GM18508 (cell line): ENCODE measurements around the gene VIPR1.
"Not testable (repeated sequence)": the region's sequence is repeated elsewhere in the genome, so short reads cannot be mapped to it uniquely, and the experiment has no call there.

ENCODE experiments used
- ATAC-seq: cut with Tn5 transposase; IDR thresholded peaks from one replicate; pipeline ENCODE4 v1.9.1; 2021; ENCODE audit warnings: moderate number of reproducible peaks; ENCODE audit not compliant: insufficient read depth, unreplicated experiment

Gene VIPR1

DNA sequence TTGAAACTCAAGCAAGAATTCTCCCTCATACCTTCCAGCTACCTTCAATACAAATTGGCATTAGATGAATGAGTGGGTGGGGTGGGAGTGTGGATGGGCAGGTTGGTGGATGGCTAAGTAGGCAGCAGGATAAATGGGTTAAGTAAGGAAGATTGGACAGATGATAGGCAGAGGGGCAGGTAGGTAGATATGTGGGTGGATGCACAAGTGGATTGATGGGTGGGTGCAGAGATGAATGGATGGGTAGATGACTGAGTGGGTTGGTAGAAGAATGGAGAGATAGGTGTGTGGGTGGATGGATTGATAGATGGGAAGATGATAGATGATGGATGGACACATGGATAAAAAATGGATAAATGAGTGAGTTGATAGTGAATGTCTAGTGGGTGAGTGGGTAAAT, 27.6 kb downstream of the VIPR1 start:
- ATAC-seq, result no peak

DNA sequence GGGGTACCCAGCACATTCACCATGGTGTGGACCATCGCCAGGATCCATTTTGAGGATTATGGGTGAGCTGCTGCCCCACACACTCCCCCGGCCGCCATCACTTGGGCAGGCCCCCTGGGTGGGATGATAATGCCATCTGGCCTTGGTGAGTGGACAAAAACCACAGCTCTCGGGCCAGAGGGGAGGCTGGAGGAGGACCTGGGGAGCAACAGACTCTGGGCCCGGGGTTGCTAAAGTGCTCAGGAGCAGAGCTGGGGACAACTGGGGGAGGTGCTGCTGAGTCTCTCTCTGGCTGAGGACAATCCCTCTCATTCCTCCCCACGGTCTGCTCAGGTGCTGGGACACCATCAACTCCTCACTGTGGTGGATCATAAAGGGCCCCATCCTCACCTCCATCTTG, 29.0 kb downstream of the VIPR1 start:
- no peak for ATAC-seq

DNA sequence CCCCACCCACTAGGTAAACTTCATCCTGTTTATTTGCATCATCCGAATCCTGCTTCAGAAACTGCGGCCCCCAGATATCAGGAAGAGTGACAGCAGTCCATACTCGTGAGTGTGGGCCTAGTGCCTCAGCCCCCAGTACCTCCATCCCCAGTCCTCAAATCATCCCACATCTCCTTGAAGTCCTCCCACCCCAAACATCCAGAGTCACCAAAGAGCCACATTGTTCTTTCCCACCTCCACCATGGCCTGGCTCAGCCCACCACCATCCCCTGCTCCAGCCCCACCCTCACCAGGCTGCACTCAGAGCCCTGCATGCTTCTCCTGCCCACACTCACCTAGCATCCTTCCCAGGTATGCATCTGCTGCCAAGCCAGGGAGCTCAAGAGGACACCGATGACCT, 29.8 kb downstream of the VIPR1 start:
- ATAC-seq, result no peak

DNA sequence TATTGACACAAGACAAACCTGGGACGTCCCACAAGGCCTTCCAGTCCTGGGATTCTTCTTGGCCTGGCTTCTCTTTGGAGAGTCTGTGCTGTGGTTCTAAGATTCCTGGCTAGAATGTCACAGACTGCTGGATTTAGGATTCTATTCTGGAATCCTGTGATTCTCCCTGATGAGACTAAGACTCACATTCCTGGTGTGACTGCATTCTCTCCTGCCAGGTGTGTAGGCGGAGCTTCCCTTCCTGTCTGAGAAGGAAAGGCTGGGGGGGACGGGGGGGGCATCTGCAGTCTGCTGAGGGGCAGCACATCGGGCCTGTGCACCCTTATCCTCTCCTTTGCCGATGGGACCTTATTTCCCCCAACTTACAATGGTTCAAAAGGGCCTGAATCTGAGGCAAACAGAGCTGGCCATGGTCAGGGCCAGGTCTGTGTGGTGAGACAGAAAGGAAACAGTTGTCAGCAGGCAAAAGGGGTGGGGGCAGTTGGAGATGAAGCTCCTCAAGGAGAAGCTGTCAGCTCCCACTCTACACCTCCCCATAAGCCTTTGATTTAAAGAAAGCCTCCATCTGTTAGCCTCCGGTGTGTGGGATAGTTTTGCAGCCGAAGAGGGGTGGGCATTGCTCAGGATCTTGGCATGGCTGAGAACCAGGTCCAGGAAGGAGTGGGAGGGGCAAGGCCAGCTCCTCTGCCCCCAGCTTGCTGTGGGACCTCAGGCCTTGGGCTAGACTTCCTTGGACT, 30.9 kb downstream of the VIPR1 start:
- no peak for ATAC-seq

DNA sequence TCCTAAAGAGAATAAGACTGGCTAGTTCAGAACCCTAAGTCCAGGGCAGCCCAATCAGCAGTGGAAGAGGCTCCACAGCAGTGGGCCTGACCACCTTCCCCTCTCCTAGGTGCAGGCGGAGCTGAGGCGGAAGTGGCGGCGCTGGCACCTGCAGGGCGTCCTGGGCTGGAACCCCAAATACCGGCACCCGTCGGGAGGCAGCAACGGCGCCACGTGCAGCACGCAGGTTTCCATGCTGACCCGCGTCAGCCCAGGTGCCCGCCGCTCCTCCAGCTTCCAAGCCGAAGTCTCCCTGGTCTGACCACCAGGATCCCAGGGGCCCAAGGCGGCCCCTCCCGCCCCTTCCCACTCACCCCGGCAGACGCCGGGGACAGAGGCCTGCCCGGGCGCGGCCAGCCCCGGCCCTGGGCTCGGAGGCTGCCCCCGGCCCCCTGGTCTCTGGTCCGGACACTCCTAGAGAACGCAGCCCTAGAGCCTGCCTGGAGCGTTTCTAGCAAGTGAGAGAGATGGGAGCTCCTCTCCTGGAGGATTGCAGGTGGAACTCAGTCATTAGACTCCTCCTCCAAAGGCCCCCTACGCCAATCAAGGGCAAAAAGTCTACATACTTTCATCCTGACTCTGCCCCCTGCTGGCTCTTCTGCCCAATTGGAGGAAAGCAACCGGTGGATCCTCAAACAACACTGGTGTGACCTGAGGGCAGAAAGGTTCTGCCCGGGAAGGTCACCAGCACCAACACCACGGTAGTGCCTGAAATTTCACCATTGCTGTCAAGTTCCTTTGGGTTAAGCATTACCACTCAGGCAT, 33.7 kb downstream of the VIPR1 start:
- no peak for ATAC-seq

DNA sequence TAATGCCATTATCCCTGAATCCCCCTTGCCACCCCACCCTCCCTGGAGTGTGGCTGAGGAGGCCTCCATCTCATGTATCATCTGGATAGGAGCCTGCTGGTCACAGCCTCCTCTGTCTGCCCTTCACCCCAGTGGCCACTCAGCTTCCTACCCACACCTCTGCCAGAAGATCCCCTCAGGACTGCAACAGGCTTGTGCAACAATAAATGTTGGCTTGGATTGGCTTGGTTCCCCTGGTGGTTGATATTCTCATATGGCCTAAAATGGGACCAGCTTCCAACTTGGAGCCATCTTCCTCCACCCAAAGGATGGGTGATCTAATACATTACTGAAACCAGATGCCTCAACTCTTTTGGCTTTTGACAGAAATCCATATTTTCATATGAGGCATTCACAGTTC, 34.9 kb downstream of the VIPR1 start:
- no peak for ATAC-seq

DNA sequence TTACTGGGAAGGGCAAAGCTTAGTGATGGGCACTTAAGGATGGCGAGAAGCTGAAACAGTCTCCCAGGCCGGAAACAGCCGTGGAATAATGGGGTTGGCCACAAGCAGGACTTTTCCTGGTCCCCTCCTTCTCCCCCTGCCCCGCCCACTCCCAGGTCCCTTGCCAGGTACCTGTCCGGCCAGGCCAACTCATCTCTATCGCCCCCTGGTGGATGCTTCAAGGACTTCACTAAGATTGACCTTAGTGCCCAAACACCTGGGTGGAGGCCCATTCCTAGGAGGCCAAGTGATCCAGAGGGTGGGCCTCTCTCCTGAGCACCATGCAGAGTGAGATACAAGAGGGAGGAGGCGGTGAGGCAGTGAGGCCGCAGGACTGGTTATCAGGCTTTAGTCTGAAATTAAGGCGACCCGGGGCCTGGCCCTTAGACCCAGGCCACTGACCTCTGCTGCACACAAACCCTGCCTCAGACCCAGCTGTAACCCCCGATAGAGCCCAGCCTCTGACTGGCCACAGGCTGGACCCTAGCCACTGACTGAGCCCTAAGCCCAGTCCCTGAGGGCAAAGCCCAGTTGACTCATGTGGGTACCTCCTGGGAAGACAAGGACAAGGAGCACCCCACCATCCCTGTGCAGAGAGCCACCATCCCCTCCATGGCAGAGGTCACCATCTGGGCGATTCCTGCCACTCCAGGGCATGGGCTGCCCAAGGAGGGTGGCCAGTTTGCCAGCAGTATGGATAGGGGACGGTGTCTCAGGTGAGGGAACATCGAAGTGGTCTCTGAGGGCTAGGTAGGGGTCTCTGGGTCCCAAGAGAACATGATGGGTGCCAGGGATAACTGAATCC, 37.6 kb downstream of the VIPR1 start:
- ATAC-seq, result no peak

DNA sequence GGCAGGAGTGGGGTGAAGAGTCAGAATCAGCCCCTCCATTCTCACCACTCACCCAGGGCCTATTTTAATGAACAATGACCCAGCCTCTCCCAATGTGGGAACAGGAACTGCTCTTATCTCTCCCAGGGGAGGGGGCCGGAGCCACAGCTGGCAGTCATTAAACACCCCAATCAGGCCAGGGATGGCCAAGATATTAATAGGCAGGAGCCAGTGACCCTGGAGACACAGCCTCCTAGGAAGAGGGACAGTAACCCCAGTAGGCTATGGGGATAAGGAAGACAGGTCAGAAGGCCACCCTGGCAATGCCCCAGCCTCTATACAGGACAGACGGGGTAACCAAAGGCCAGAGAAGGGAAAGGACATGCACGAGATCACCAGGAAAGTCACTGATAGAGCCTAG, 38.6 kb downstream of the VIPR1 start:
- ATAC-seq, result no peak

DNA sequence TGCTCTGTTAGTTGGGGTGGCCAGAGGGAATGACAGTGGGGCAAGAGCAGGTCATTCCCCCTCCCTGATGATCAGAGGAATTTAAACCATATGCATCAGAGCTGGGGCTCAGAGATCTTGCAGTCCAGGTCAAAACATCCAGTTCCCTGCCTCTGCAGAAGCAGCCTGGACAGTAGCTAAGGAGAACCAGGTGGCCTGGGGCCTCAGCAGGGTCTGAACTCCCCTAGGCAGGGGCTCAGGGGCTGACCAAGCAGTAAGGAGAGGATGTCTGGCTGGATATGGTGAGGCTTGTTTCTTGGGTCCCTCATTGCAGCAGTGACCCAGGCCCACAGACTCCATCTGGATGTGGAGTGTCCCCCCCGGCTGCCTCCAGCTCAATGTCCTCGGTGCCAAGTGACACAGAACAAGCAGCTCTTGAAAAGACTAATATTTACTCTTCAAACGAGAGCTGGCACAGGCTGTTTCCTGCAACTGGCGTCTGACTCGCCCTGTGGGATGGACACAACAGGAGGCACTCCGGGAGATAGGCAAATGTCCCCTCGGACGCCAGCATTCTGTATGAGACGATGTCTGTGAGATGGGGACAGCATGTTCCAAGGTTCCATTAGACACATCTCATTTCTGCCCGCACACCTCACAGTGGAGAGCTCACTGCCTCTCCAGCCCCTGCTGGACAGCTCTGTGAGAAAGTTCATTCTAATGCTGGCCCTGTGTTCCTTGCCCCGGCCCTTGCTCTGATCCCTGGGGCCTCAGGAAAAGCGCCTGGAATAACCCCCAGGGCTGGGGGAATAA, 42.2 kb downstream of the VIPR1 start:
- no peak for ATAC-seq

DNA sequence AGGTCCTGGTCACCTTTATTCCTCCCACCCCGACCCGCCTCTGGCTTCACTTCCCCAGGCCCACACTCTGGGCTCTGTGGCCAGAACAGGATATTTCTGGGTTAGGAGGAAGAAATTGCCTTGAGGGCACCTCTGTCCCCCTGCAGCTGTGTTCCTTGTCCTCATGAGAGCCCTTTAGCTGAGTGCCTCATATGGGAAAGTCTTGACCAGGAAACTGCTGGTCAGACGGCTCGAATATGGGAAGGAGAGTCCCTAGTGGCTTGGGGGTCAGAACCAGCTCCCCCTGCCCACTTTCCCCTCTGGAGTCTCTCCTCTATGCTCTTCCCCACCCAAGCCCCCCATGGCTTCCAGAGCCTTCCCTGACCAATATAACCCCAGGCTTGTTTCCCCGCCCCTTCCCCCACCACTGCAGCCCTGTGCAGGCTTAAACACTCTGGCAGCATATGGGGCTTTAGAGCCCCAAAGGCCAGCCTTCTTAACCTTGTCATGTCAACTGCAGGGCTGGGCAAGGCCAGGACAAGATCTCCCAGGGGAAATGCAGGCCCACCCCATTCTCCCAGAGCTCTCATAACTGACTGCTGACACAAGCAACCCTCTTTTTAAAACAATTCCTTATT, 42.9 kb downstream of the VIPR1 start:
- ATAC-seq, result no peak

DNA sequence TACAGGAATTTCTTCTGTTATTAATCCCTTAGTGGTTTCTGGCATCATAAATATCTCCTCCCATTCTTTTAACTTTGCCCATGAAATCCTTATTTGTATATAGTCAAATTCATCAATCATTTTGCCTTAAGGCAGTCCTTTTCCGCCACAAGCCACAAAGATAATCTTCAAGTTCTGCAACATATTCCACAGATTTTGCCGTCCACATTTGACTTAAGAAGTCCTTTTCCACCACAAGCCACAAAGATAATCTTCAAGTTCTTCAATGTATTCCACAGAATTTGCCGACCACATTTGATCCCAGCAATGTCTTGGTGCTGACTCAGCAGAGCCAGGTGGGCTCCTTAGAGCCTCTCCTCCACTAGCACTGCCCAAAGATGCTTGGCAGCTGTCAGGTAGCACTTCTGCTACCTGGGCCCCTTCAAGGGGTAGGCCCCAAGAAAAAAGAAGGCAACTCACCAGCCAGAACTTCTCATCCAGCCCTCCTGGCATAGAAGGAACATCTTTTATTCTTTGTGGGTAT, 44.3 kb downstream of the VIPR1 start:
- ATAC-seq, result no peak

DNA sequence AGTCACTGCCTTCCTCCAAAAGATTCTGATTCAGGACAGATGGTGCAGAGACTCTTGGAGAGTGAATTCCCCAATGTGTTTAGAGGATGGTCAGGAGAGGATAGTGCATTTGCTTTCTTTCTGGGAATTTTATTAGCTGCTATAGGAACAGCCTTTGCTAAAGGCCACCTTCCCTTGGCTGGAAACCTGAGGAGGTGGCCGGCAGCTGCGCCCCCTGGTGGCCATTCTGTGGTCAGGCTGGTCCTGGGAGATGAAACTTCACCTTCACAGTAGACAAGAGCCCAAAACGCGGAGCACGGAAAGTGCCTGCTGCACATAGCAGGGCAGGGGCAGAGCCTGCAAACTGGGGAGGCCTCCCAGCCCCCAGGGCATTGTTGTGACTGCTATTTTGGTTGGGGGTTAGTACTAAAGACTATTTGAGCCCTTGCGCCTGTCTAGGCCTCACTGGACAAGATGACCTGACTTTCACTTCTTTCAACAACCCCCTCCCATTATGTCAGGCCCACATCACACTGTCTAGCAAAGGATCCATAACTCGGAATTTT, 45.0 kb downstream of the VIPR1 start:
- no peak for ATAC-seq

DNA sequence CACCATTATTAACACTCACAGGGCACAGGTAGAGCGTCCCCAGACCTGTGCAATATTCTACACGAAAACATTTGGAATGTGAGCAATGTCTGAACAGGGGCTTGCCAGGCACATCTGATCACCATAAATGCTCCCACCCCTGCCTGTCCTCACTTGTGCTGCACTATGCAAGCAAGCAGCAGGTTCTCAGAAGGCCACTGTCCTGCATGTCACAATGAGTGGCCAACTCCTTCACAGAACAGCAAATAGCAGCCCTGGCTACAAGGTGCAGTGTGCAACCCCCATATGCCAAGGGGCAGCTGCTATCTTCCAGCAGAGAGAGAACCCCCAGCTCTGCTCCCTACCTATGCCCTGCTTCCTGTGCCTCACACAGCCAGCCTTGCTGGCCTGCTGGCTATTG, 46.7 kb downstream of the VIPR1 start:
- no peak for ATAC-seq

DNA sequence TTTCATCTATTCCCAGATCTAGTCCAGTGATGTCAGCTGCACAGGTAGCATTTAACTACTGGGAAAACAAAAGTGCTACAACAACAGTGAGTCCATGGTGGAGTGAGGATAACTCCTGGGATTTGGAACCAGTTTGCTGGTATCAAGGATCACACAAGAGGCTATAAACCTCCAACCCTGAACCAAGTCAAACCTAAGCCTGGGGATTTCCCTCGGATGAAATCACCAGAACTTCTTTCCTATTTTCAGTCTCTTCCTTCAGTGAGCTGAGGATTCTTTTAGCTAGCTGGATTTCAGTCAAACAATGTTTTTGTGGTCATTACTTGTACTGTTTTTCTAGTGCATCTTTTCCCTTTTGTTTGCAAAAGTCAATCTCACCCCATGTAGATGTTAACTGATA, 47.8 kb downstream of the VIPR1 start:
- ATAC-seq, result no peak

DNA sequence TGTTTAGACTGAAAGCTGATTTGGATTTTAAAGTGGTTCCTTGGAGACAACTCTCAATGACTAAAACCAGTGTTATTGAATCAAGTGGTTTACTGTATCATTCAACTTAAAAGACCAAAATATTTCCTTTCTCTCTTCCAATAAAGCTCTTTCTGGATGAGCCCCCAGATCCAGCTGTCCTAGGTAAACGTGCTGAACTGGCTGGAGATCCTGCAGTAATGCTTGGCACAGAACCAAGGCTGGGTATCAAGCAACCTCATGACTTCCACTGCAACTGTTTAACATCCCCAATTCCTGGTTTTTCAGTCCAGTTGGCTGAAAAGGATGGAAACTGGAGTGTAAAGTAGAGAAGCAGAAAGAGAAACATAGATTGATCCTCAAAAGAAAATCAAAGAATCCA, 50.4 kb downstream of the VIPR1 start:
- ATAC-seq, result no peak

DNA sequence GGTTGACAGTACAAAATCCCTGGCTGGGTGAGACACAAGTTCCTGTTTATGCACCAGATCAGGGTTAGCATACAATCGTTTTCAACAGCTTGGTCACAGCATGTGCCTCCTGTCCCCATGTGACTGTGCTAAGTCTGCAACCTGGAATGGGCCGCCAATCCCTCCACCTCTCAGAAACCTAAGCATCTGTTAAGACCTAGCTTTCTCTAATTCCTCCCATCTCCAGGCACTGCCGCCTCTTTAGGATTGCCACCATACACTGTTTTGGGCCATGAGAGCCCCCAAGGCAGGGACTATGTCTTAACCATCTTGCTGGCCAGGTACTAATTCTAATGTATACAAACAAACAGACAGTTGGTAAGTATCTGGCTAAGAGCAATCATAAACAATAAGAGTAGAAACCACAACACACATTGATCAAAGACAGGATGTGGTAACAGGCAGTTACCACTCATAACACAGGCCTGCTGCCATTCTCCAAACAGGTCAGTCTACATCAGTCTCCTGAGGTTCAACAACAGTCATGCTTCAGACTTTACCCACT, 53.7 kb downstream of the VIPR1 start:
- ATAC-seq, result no peak

DNA sequence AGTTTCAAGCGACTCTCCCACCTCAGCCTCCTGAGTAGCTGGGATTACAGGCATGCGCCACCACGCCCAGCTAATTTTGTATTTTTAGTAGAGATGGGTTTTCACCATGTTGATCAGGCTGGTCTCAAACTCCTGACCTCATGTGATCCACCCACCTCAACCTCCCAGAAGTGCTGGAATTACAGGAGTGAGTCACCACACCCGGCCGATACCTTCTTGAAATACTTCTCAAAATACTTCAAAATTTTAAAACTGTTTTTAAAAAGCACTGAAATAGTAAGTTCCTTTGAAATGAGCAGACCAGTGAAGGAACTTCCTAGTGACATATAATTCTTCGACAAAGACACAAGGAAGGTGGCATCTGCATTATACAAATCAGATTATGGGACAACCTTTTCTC, 54.4 kb downstream of the VIPR1 start:
- ATAC-seq, result not testable (repeated sequence)

DNA sequence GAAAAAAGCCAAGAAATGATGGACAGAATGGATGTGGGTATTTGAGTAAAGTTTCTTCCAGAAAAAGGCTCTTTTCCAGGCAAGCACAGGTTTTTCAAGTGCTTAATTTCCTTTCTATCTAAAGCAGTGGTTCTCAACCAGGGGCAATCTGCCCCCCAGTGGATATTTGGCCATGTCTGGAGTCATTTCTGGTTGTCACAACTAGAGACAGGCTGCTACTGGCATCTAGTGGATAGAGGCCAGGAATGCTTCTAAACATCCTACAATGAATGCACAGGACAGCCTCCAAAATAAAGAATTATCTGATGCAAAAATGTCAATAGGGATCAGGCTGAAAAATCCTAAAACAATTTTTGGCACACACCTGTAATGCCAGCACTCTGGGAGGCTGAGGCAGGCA, 55.4 kb downstream of the VIPR1 start:
- ATAC-seq, result no peak
